Activated CD4-positive, alpha-beta T cell treated with anti-CD3 and anti-CD28 coated beads, Interleukin-2, amount 50 U/mL, for 4 hours (primary cell): ENCODE results near the gene RAB3A.

Source experiments
- DNase-seq, 2 experiments: peaks; one replicate each; pipeline ENCODE4 v3.0.0-alpha.2; 2020

The RAB3A gene

GRCh38 chr19:18196511-18196845 lies 7.4 kb downstream of the RAB3A start:
- DNase-seq: no peak

- DNase-seq: no peak
These were observed 9.1 kb downstream of the RAB3A start for GRCh38 chr19:18194554-18195238.

GRCh38 chr19:18194181-18194530 lies 9.7 kb downstream of the RAB3A start:
- no peak for DNase-seq

- no peak for DNase-seq
These were observed 10.3 kb downstream of the RAB3A start for GRCh38 chr19:18193388-18194180.

- peak; percentile 97 to 98 for DNase-seq
These were observed 11.0 kb downstream of the RAB3A start, which contains the start of gene MPV17L2 for GRCh38 chr19:18192673-18193387. Gene MPV17L2 (plus strand): TSS chr19:18193218. CDS start chr19:18193282, 64 bp downstream.

- no peak for DNase-seq
These were observed 12.2 kb downstream of the RAB3A start for GRCh38 chr19:18191640-18192062.

- no peak for DNase-seq
These were observed 13.6 kb downstream of the RAB3A start for GRCh38 chr19:18190278-18190677.

GRCh38 chr19:18185538-18185937 lies 18.3 kb downstream of the RAB3A start:
- DNase-seq: no peak

- DNase-seq: no peak
These were observed 20.3 kb downstream of the RAB3A start for GRCh38 chr19:18183529-18183928.

- no peak for DNase-seq
These were observed 23.9 kb downstream of the RAB3A start for GRCh38 chr19:18179957-18180356.

GRCh38 chr19:18176367-18177310 lies 27.2 kb downstream of the RAB3A start:
- no peak for DNase-seq

- DNase-seq: no peak
These were observed 28.9 kb downstream of the RAB3A start for GRCh38 chr19:18174983-18175382.

- DNase-seq: peak; percentile 47 to 53
These were observed 30.1 kb downstream of the RAB3A start, which contains the start of gene IFI30 for GRCh38 chr19:18173572-18174288. Gene IFI30 (plus strand): TSS chr19:18173813. CDS start chr19:18173842, 29 bp downstream.

GRCh38 chr19:18173054-18173571 lies 30.7 kb downstream of the RAB3A start:
- no peak for DNase-seq

- DNase-seq: no peak
These were observed 31.4 kb downstream of the RAB3A start for GRCh38 chr19:18172331-18173053.

GRCh38 chr19:18171605-18172327 lies 32.1 kb downstream of the RAB3A start:
- no peak for DNase-seq

GRCh38 chr19:18170714-18171255 lies 33.1 kb downstream of the RAB3A start:
- no peak for DNase-seq

- no peak for DNase-seq
These were observed 35.0 kb downstream of the RAB3A start for GRCh38 chr19:18168673-18169381.
